ENCODE results near the gene LAMC1.

LAMC1 gene

GRCh38 chr1:183019860-183020259 is 3.4 kb upstream of the LAMC1 start:
- DNase-seq (ENCODE audit: low read depth in 3 of 3, low spot score in 1 of 3) = no peak

- no peak for DNase-seq (ENCODE audit: low read depth in 3 of 3, low spot score in 1 of 3)
Measured at GRCh38 chr1:183021405-183022201, 1.6 kb upstream of the LAMC1 start.

- peak in 1 of 3 donors; percentile 1 for DNase-seq (ENCODE audit: low read depth in 3 of 3, low spot score in 1 of 3)
Measured at GRCh38 chr1:183022202-183023145, 746 bp upstream of the LAMC1 start.

DNA sequence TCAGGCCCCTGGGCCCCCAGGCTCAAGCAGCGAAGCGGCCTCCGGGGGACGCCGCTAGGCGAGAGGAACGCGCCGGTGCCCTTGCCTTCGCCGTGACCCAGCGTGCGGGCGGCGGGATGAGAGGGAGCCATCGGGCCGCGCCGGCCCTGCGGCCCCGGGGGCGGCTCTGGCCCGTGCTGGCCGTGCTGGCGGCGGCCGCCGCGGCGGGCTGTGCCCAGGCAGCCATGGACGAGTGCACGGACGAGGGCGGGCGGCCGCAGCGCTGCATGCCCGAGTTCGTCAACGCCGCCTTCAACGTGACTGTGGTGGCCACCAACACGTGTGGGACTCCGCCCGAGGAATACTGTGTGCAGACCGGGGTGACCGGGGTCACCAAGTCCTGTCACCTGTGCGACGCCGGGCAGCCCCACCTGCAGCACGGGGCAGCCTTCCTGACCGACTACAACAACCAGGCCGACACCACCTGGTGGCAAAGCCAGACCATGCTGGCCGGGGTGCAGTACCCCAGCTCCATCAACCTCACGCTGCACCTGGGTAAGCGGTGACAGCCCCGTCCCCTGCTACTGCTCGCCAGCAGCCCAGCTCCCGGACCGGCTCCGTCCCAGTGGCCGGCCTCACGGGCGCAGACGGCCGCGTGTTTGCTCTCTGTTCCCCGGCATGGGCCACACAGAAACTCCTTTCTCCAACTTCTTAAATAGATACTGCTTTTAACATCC is 539 bp downstream of the LAMC1 start:
- peak in 1 of 3 donors; percentile 12 for DNase-seq (ENCODE audit: low read depth in 3 of 3, low spot score in 1 of 3)

DNA sequence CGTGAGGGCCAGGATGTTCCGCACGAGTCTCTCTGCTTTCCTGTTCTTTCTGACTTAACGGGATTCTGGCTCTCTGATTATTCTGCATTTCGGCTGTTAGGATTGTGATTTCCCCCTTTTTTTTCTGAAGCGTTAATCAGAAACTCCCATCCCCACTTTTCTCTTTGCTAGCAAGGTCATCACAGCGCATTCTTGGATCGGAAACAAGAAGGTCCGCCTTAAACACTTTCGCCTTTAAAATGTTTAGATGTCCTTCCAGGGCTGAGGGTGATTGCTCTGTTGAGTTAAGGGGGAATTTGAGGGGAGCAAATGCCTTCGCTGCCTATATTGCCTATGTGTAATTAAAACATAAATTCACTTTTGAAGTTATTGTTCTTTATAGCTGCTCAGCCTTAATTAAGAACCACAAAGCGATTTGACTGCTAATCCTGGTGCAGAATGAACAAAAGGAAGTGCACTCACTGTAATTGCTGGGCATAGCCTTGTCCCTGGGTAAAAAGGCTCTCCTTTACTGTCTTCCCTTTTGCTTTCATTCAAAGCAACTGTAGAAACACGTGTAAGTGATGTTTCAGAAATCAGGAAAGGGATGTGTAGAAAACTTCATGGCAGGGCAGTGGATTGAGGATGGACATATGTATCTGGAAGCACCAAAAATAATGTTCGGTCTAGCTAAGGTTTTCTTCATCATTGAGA is 1.2 kb downstream of the LAMC1 start:
- no peak for DNase-seq (ENCODE audit: low read depth in 3 of 3, low spot score in 1 of 3)

- no peak for DNase-seq (ENCODE audit: low read depth in 3 of 3, low spot score in 1 of 3)
Measured at GRCh38 chr1:183025010-183025337, 1.8 kb downstream of the LAMC1 start.

GRCh38 chr1:183025782-183026774 is 2.9 kb downstream of the LAMC1 start:
- DNase-seq (ENCODE audit: low read depth in 3 of 3, low spot score in 1 of 3) = no peak

DNA sequence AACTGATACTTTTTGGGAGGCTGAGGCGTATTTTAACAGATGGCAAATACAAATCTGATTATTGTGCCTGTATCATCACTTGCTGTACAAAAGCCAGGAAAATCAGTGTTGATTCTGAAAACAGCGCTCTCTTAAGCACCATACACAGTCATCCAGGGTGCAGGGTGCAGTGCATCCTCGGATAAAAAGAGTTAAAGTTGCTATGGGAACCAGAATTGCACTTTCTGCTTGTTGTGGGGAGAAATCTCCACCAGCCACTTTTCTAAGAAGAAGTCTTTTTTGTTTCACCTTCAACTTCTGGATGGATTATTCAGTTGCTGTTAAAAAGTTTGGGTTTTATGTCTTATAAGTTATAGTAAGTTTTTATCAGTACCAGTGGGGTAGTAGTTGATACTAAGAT is 3.8 kb downstream of the LAMC1 start:
- DNase-seq (ENCODE audit: low read depth in 3 of 3, low spot score in 1 of 3) = no peak

DNA sequence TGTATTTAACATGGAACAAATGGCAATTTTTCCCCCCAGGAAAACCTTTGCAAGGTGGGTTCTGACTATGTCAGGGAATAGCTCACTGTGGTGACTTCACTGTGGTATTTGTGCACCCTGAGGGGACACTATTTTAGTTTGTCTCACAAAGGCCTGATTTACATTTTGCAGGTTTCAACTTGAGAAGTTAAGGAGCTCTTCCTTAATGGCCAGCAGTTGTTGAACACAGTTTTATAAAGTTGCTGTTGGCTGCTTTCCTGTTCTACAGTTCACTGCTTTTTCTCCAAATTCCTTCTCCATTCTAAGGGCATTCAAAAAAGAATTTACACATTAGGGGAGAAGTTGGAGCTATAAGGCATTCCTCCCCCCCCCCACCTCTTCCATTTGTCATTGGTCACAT is 4.6 kb downstream of the LAMC1 start:
- DNase-seq (ENCODE audit: low read depth in 3 of 3, low spot score in 1 of 3) = no peak

DNA sequence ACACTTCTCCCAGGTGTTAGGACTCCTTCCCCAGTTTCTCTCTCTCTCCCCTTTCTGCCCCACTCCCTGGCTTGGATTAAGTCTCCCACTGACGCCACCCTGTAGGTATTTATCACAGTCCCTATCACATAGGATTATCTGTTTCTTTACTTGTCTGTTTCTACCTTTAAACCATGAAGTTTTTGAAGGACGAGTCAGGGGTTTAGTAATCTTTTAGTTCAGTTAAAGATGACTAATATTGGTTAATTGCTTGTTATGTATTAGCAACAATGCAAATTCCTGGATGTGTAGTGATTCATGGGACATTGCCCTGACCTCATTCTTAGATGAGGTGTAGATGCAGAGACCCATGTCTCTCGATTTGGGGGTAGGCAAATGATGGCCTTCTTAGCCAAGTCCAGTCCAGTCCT is 6.4 kb downstream of the LAMC1 start:
- no peak for DNase-seq (ENCODE audit: low read depth in 3 of 3, low spot score in 1 of 3)

DNA sequence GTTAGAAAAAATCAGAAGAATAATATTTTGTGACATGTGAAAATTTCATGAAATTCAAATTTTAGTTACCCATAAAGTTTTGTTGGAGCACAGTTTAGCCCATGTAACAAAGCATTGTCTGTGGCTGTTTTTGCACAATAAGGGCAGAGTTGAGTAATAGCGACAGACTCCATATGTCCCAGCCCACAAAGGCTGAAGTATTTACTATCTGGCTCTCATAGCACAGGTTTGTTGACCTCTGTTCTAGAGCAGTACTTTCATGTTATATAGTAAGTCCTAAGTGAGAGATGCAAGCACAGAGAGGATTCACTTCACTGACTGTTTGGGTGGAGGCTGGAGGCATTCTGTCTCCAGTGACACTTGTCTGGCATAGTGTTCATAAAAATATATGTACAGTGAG is 6.8 kb downstream of the LAMC1 start:
- DNase-seq (ENCODE audit: low read depth in 3 of 3, low spot score in 1 of 3) = no peak

DNA sequence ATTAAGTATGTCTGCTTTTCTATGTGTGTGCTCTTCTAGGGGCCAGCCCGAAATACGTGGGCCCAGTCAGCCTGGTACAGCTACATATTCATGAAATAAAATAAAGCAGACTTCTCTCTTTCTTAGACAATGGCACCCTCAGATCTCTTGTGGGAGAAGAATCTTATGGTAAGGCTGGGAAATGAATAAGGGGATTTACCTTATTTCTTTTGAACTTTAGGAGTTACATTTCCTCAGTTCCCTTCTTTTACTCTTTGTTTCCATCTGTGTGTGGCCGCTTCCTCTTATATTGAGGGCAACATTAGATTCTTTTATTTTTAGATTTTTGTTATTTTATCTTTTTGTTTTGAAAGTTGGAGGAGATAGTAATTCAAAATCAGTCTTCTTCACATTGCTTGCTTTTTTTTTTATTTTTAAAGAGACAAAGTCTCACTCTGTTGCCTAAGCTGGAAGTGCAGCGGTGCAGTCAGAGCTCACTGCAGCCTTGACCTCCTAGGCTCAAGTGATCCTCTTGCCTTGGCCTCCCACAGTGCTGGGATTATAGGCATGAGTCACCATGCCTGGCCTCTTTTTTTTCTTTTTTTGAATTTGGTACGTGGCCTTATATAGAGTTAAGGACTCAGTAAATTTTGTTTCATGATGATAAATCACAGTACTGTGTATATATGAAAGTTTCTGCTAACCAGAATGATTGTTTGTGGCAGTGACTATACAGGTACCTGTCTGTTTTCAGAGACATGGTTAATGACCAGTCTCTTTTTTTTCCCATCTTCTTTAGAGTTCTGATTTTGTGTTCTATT is 9.1 kb downstream of the LAMC1 start:
- DNase-seq (ENCODE audit: low read depth in 3 of 3, low spot score in 1 of 3) = no peak

DNA sequence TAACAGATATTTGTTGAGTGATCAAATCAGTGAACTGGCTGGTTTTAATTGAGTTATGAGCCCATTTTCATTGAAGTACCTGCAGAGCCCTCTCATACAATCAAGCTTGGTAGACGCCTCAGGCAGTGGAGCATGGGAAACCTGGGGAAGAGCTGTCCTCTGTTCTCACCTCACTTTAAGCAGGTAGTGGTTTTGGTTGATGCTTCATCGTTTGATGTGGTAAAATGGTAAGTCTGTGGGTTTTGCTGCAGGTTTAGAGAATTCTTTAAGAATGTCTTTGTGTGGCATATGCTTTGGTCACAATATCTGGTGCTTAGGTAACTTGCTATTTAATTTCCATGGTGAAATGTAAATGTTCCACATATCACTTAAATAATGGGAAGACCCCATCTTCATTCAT is 10.0 kb downstream of the LAMC1 start:
- DNase-seq (ENCODE audit: low read depth in 3 of 3, low spot score in 1 of 3) = no peak

GRCh38 chr1:183034682-183035081 is 11.5 kb downstream of the LAMC1 start:
- DNase-seq (ENCODE audit: low read depth in 3 of 3, low spot score in 1 of 3) = no peak

- DNase-seq (ENCODE audit: low read depth in 3 of 3, low spot score in 1 of 3) = no peak
Measured at GRCh38 chr1:183038333-183038866, 15.2 kb downstream of the LAMC1 start.

GRCh38 chr1:183038913-183039312 is 15.7 kb downstream of the LAMC1 start:
- DNase-seq (ENCODE audit: low read depth in 3 of 3, low spot score in 1 of 3) = no peak

DNA sequence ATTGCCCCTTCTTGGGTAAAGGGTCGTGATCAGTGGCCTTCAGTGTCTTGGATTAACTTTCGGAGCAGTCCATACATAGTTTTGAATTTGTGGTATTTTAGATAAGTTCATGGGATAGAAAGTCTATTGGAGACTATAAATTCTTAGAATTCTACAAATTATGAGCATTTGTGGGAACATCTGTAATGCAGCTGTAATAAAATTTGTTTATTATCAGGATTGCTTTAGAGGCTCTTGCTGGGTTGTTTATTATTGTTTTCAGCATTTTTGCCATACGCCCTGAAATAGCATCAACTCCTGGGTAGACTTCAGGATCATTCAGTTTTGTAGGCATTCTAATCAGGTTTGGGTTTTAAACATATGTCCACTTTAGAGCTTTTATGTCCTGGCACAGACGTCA is 16.1 kb downstream of the LAMC1 start:
- DNase-seq (ENCODE audit: low read depth in 3 of 3, low spot score in 1 of 3) = no peak

DNA sequence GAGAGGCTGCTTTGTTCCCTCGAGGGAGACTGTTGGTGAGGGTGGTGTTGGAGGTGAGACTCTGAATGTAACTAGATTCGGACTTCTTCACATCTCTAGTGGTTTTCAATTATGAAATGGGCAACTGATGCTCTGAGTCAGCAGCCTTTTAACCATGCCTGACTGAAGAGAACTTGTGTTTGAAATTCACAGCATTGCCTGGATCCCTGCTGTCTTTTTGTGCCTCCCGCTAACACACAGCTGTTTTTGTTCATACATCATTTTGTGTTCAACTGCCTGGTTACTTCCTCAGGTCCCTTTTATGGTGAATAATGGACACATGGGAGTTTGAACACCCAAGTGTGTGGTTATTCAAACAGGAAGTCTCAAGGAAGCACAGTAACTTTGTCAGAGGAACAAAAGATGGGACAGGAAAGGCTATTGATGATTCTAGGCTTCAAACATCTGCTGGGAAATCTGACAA is 16.8 kb downstream of the LAMC1 start:
- no peak for DNase-seq (ENCODE audit: low read depth in 3 of 3, low spot score in 1 of 3)

DNA sequence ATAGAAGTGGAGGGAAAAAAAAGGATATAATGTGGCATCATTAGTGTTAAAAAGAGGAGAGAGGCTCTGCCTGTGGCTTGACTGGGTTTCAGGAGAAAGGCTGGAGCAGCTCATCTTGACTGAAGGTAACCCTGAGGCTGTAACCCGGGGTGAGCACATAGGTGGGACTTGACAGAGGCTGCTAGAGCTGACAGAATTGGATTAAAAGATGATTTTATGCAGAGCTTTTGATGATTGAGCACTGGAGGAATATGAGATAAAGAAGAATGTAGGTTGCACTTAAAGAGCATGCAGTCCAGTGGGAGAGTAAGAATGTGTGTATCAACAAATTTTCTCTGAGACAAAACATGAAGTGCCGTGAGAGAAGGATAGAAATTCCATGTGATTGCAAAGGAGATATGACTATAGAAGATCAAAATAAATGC is 17.3 kb downstream of the LAMC1 start:
- no peak for DNase-seq (ENCODE audit: low read depth in 3 of 3, low spot score in 1 of 3)
